ENCODE results near the gene FANK1.
"Not testable (repeated sequence)": the region's sequence is repeated elsewhere in the genome, so short reads cannot be mapped to it uniquely, and the experiment has no call there.

Gene FANK1

GRCh38 chr10:126021833-126022500 is 125.6 kb downstream of the FANK1 start:
- DNase-seq (ENCODE audit: low read depth in 1 of 2, low spot score in 1 of 2): no peak

- DNase-seq (ENCODE audit: low read depth in 1 of 2, low spot score in 1 of 2): no peak
Observed at GRCh38 chr10:126022841-126023240, 126.5 kb downstream of the FANK1 start.

GRCh38 chr10:126027692-126028091 is 131.3 kb downstream of the FANK1 start:
- no peak for DNase-seq (ENCODE audit: low read depth in 1 of 2, low spot score in 1 of 2)

- no peak for DNase-seq (ENCODE audit: low read depth in 1 of 2, low spot score in 1 of 2)
Observed at GRCh38 chr10:126029999-126030398, 133.6 kb downstream of the FANK1 start.

- no peak for DNase-seq (ENCODE audit: low read depth in 1 of 2, low spot score in 1 of 2)
Observed at GRCh38 chr10:126034586-126034985, 138.2 kb downstream of the FANK1 start.

- no peak for DNase-seq (ENCODE audit: low read depth in 1 of 2, low spot score in 1 of 2)
Observed at GRCh38 chr10:126036515-126036914, 140.2 kb downstream of the FANK1 start.

- no peak for DNase-seq (ENCODE audit: low read depth in 1 of 2, low spot score in 1 of 2)
Observed at GRCh38 chr10:126037946-126038345, 141.6 kb downstream of the FANK1 start.

GRCh38 chr10:126041117-126041516 is 144.8 kb downstream of the FANK1 start:
- no peak for DNase-seq (ENCODE audit: low read depth in 1 of 2, low spot score in 1 of 2)

- peak in 1 of 2 donors; percentile 70 for DNase-seq (ENCODE audit: low read depth in 1 of 2, low spot score in 1 of 2)
Observed at GRCh38 chr10:126041804-126042231, 145.5 kb downstream of the FANK1 start.

GRCh38 chr10:126042354-126042753 is 146.0 kb downstream of the FANK1 start:
- DNase-seq (ENCODE audit: low read depth in 1 of 2, low spot score in 1 of 2): no peak

- DNase-seq (ENCODE audit: low read depth in 1 of 2, low spot score in 1 of 2): no peak
Observed at GRCh38 chr10:126042906-126043305, 146.5 kb downstream of the FANK1 start.

- no peak for DNase-seq (ENCODE audit: low read depth in 1 of 2, low spot score in 1 of 2)
Observed at GRCh38 chr10:126043389-126043788, 147.0 kb downstream of the FANK1 start.

- no peak for DNase-seq (ENCODE audit: low read depth in 1 of 2, low spot score in 1 of 2)
Observed at GRCh38 chr10:126045861-126046260, 149.5 kb downstream of the FANK1 start.

- no peak for DNase-seq (ENCODE audit: low read depth in 1 of 2, low spot score in 1 of 2)
Observed at GRCh38 chr10:126046831-126047230, 150.5 kb downstream of the FANK1 start.

- not testable (repeated sequence) for DNase-seq (ENCODE audit: low read depth in 1 of 2, low spot score in 1 of 2)
Observed at GRCh38 chr10:126047749-126048148, 151.4 kb downstream of the FANK1 start.

GRCh38 chr10:126049759-126050700 is 153.7 kb downstream of the FANK1 start:
- no peak for DNase-seq (ENCODE audit: low read depth in 1 of 2, low spot score in 1 of 2)

- no peak for DNase-seq (ENCODE audit: low read depth in 1 of 2, low spot score in 1 of 2)
Observed at GRCh38 chr10:126052171-126052570, 155.8 kb downstream of the FANK1 start.

- DNase-seq (ENCODE audit: low read depth in 1 of 2, low spot score in 1 of 2): no peak
Observed at GRCh38 chr10:126054191-126054590, 157.8 kb downstream of the FANK1 start.

GRCh38 chr10:126057494-126057893 is 161.1 kb downstream of the FANK1 start:
- DNase-seq (ENCODE audit: low read depth in 1 of 2, low spot score in 1 of 2): no peak

- DNase-seq (ENCODE audit: low read depth in 1 of 2, low spot score in 1 of 2): no peak
Observed at GRCh38 chr10:126058104-126058503, 161.7 kb downstream of the FANK1 start.

GRCh38 chr10:126058507-126058906 is 162.1 kb downstream of the FANK1 start:
- no peak for DNase-seq (ENCODE audit: low read depth in 1 of 2, low spot score in 1 of 2)

Data from activated CD4-positive, alpha-beta T cell treated with anti-CD3 and anti-CD28 coated beads, Interleukin-2, amount 50 U/mL, for 24 hours (primary cell).